Measurements from ENCODE around the gene NECTIN2.
"Not testable (repeated sequence)": the region's sequence is repeated elsewhere in the genome, so short reads cannot be mapped to it uniquely, and the experiment has no call there.

NECTIN2 gene

GRCh38 chr19:44911896-44912295 is 65.8 kb downstream of the NECTIN2 start:
- not testable (repeated sequence) for DNase-seq

GRCh38 chr19:44912854-44913253 is 66.8 kb downstream of the NECTIN2 start:
- DNase-seq = no peak

DNA sequence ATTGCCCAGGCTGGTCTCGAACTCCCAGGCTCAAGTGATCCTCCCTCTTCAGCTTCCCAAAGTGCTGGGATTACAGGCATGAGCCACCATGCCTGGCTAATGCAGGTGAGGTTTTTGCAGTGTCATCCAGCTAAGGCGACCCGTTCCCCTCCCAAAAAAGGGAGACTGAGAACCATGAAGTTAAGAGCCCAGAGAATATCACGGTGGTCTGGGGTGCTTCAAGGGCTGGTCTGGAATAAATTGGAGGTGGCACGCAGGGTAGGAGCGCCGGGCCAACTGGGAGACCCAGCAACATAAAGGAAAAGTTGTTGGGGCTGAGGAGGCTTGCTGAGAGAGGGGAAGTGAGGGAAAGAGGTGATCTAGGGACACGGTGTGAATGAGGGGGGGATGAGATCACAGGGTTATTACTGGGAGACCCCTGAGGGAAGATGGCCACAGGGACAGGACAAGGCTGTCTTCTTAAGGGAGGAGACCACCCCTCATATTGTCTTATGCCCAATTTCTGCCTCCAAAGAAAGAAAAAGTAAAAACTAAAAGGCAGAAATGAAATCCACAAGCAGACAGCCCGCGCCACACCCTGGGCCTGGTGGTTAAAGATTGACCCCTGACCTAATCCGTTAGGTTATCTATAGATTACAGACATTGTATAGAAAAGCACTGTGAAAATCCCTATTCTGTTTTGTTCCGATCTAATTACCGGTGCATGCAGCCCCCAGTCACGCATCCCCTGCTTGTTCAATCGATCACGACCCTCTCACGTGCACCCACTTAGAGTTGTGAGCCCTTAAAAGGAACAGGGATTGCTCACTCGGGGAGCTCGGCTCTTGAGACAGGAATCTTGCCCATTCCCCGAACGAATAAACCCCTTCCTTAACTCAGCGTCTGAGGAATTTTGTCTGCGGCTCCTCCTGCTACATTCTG is 67.7 kb downstream of the NECTIN2 start:
- not testable (repeated sequence) for DNase-seq

DNA sequence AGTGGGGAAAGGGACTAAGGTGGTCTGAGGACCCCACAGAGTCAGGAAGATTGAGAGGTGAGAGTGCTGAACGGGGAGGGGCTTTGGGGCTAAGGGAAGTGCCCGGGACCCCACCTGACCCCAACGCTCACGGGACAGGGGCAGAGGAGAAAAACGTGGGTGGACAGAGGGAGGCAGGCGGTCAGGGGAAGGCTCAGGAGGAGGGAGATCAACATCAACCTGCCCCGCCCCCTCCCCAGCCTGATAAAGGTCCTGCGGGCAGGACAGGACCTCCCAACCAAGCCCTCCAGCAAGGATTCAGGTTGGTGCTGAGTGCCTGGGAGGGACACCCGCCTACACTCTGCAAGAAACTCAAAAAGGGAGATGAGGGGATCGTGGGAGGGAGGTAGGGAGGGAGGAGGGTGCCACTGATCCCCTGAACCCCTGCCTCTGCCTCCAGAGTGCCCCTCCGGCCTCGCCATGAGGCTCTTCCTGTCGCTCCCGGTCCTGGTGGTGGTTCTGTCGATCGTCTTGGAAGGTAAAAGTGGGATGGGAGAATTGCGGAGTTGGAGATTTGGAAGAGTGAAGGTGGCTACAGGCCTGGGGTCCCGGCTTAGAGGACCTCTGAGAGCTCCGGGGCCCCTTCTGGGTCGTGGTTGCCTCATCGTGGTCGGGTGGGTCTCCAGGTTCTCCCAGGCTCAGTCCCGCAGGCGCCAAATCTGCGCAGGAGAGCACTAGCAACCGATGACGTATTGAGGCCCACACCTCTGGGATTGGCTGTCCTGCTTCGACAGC is 68.5 kb downstream of the NECTIN2 start, which contains the start of gene APOC1:
TSS of gene APOC1 (plus strand) at position 176 of the 774 bp plus-strand sequence. CDS start at position 460, 284 bp downstream.
- DNase-seq = peak; percentile 88

- no peak for DNase-seq
These were observed 78.2 kb downstream of the NECTIN2 start for GRCh38 chr19:44924243-44924725.

- no peak for DNase-seq
These were observed 79.2 kb downstream of the NECTIN2 start for GRCh38 chr19:44925114-44925891.

GRCh38 chr19:44926245-44927077 is 80.4 kb downstream of the NECTIN2 start:
- not testable (repeated sequence) for DNase-seq

GRCh38 chr19:44927746-44928145 is 81.6 kb downstream of the NECTIN2 start:
- peak; percentile 19 for DNase-seq

- DNase-seq = no peak
These were observed 84.0 kb downstream of the NECTIN2 start for GRCh38 chr19:44930088-44930487.

- DNase-seq = no peak
These were observed 85.4 kb downstream of the NECTIN2 start for GRCh38 chr19:44931541-44931940.
